ENCODE results near the gene MUC22. TPM values are rescaled to one million over a fixed set of nuclear protein-coding genes. Genes with fewer than 3 reads are reported as not detected.

The MUC22 gene
- total and polyA plus RNA-seq, 4 donors, result not detected

GRCh38 chr6:31041372-31041974 lies 31.2 kb downstream of the MUC22 start:
- H3K36me3 ChIP-seq (ENCODE audit: control insufficient read depth in 4 of 4, insufficient read depth in 3 of 4, low read depth in 1 of 4, low read length in 3 of 4), result no peaks in the 10 kb centered on the region
- WGBS, result 39% methylated on average over 12 of the region's 12 CpGs
- H3K9me3 ChIP-seq (ENCODE audit: control insufficient read depth in 4 of 4, low read length in 3 of 4), result no peaks in the 10 kb centered on the region
- no peak overlapping the region for H3K27ac ChIP-seq (ENCODE audit: low read depth in 1 of 2, low read length in 2 of 2)
- no peak for DNase-seq (ENCODE audit: low spot score)
- TF ChIP-seq FOXA1 (IDR thresholded peaks at IDR 0.05) (no peak), SP1 (IDR thresholded peaks at IDR 0.05) (no peak), ZBTB33 (IDR thresholded peaks at IDR 0.05) (no peak)
- no peaks in the 10 kb centered on the region for H3K4me1 ChIP-seq (ENCODE audit: control insufficient read depth in 4 of 4, insufficient read depth in 4 of 4, low read length in 3 of 4)
- H3K27me3 ChIP-seq (ENCODE audit: control insufficient read depth in 4 of 4, insufficient read depth in 4 of 4, low read length in 3 of 4), result peaks cover 0 to 11% (median 0%) of the 10 kb centered on the region in 4 donors
- H3K4me3 ChIP-seq (ENCODE audit: low read depth in 1 of 3, low read length in 3 of 3), result no peak overlapping the region
- H3K9ac ChIP-seq (ENCODE audit: low read depth in 1 of 2, low read length in 2 of 2), result no peak overlapping the region

GRCh38 chr6:31042806-31043205 lies 32.5 kb downstream of the MUC22 start:
- Histone ChIP-seq H3K4me3 (ENCODE audit: low read depth in 1 of 3, low read length in 3 of 3) (no peak overlapping the region), H3K9ac (ENCODE audit: low read depth in 1 of 2, low read length in 2 of 2) (no peak overlapping the region), H3K36me3 (ENCODE audit: control insufficient read depth in 4 of 4, insufficient read depth in 3 of 4, low read depth in 1 of 4, low read length in 3 of 4) (no peaks in the 10 kb centered on the region), H3K4me1 (ENCODE audit: control insufficient read depth in 4 of 4, insufficient read depth in 4 of 4, low read length in 3 of 4) (no peaks in the 10 kb centered on the region), H3K9me3 (ENCODE audit: control insufficient read depth in 4 of 4, low read length in 3 of 4) (no peaks in the 10 kb centered on the region), H3K27ac (ENCODE audit: low read depth in 1 of 2, low read length in 2 of 2) (no peak overlapping the region), H3K27me3 (ENCODE audit: control insufficient read depth in 4 of 4, insufficient read depth in 4 of 4, low read length in 3 of 4) (peaks cover 0 to 8% (median 0%) of the 10 kb centered on the region in 4 donors)
- no peak for DNase-seq (ENCODE audit: low spot score)
- no peak for TF ChIP-seq TAF1 (conservative IDR thresholded peaks at IDR 0.05)
- TF ChIP-seq RAD21 (IDR thresholded peaks at IDR 0.05), result peak; percentile 58 to 71
- TF ChIP-seq CTCF (IDR thresholded peaks at IDR 0.05; ENCODE audit: low read depth, low read length, missing input control), result peak; percentile 46
- 34% methylated on average over 4 of the region's 4 CpGs for WGBS

GRCh38 chr6:31048099-31048498 lies 37.8 kb downstream of the MUC22 start:
- H3K36me3 ChIP-seq (ENCODE audit: control insufficient read depth in 4 of 4, insufficient read depth in 3 of 4, low read depth in 1 of 4, low read length in 3 of 4), result no peaks in the 10 kb centered on the region
- peaks cover 0 to 5% (median 0%) of the 10 kb centered on the region in 4 donors for H3K27me3 ChIP-seq (ENCODE audit: control insufficient read depth in 4 of 4, insufficient read depth in 4 of 4, low read length in 3 of 4)
- DNase-seq (ENCODE audit: low spot score), result no peak
- no peaks in the 10 kb centered on the region for H3K9me3 ChIP-seq (ENCODE audit: control insufficient read depth in 4 of 4, low read length in 3 of 4)
- no peak overlapping the region for H3K27ac ChIP-seq (ENCODE audit: low read depth in 1 of 2, low read length in 2 of 2)
- WGBS, result 75% methylated on average over 4 of the region's 4 CpGs
- no peak overlapping the region for H3K9ac ChIP-seq (ENCODE audit: low read depth in 1 of 2, low read length in 2 of 2)
- H3K4me1 ChIP-seq (ENCODE audit: control insufficient read depth in 4 of 4, insufficient read depth in 4 of 4, low read length in 3 of 4), result no peaks in the 10 kb centered on the region
- H3K4me3 ChIP-seq (ENCODE audit: low read depth in 1 of 3, low read length in 3 of 3), result no peak overlapping the region
- no peak for TF ChIP-seq HNF4G (IDR thresholded peaks at IDR 0.05)
- TF ChIP-seq FOXA1 (IDR thresholded peaks at IDR 0.05), result no peak
- TF ChIP-seq RAD21 (IDR thresholded peaks at IDR 0.05), result no peak
- TF ChIP-seq FOXA2 (IDR thresholded peaks at IDR 0.05), result no peak
- no peak for TF ChIP-seq NR2F2 (IDR thresholded peaks at IDR 0.05)
- TF ChIP-seq JUND (IDR thresholded peaks at IDR 0.05), result no peak
- no peak for TF ChIP-seq CTCF (IDR thresholded peaks at IDR 0.05; ENCODE audit: low read depth, low read length, missing input control)
- TF ChIP-seq TAF1 (conservative IDR thresholded peaks at IDR 0.05), result no peak
- no peak for TF ChIP-seq GABPA (IDR thresholded peaks at IDR 0.05 in 1 of 2, conservative IDR thresholded peaks at IDR 0.05 in 1 of 2)
- no peak for TF ChIP-seq EGR1 (IDR thresholded peaks at IDR 0.05; ENCODE audit: low read depth in 2 of 2)
- TF ChIP-seq ZBTB33 (IDR thresholded peaks at IDR 0.05), result no peak
- TF ChIP-seq YY1 (IDR thresholded peaks at IDR 0.05), result no peak
- no peak for TF ChIP-seq ATF3 (IDR thresholded peaks at IDR 0.05)
- no peak for TF ChIP-seq REST (IDR thresholded peaks at IDR 0.05)

Data from liver (tissue), 9 donors.